ENCODE data around the gene EIF1B.

The EIF1B gene

GRCh38 chr3:40340541-40341170 lies 31.1 kb downstream of the EIF1B start:
- DNase-seq (ENCODE audit: low read depth in 2 of 2) = no peak

GRCh38 chr3:40341671-40342070 lies 32.2 kb downstream of the EIF1B start:
- no peak for DNase-seq (ENCODE audit: low read depth in 2 of 2)

- no peak for DNase-seq (ENCODE audit: low read depth in 2 of 2)
These were observed 41.0 kb downstream of the EIF1B start for GRCh38 chr3:40350529-40350928.

DNA sequence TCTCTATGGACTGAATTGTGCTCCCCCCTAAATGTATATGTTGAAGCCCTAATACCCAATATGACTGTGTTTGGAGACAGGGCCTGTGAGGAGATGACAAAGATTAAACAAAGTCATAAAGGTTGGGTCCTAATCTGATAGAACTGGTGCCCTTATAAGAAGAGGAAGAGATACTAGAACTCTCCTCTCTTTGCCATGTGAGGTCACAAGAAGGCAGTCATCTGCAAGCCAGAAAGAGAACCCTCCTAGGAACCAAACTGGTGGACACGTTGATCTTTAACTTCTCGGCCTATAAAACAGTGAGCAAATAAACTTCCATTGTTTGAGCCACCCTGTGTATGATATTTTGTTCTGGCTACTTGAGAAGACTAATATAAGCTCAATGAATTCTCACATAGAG lies 45.9 kb downstream of the EIF1B start:
- no peak for DNase-seq (ENCODE audit: low read depth in 2 of 2)

GRCh38 chr3:40358454-40358853 lies 48.9 kb downstream of the EIF1B start:
- DNase-seq (ENCODE audit: low read depth in 2 of 2) = no peak

Measured in fibroblast of skin of left biceps (primary cell).